ENCODE measurements around the gene POLR2H. TPM values are rescaled to one million over a fixed set of nuclear protein-coding genes. Genes with fewer than 3 reads are reported as not detected.

The POLR2H gene
- total RNA-seq, 1 donor from 2014 or later, result 49.8 TPM

- Mint-ChIP-seq H3K36me3 (ENCODE audit: low read depth) (peaks cover 2% of the 10 kb centered on the region), H3K27ac (ENCODE audit: unreplicated experiment) (no peak overlapping the region), H3K4me1 (ENCODE audit: low read depth) (no peaks in the 10 kb centered on the region), H3K27me3 (ENCODE audit: low read depth) (peaks cover 20% of the 10 kb centered on the region), H3K9me3 (ENCODE audit: low read depth) (no peaks in the 10 kb centered on the region), H3K4me3 (ENCODE audit: unreplicated experiment) (no peak overlapping the region)
- peak; percentile 32 for DNase-seq (ENCODE audit: low spot score)
- no peak for TF ChIP-seq CTCF (IDR thresholded peaks at IDR 0.05)
Observed at GRCh38 chr3:184391266-184391665, 29.8 kb downstream of the POLR2H start.

GRCh38 chr3:184395320-184395660, 33.8 kb downstream of the POLR2H start:
- peak; percentile 44 for DNase-seq (ENCODE audit: low spot score)
- H3K27me3 Mint-ChIP-seq (ENCODE audit: low read depth), result peaks cover 13% of the 10 kb centered on the region
- no peaks in the 10 kb centered on the region for H3K9me3 Mint-ChIP-seq (ENCODE audit: low read depth)
- H3K4me1 Mint-ChIP-seq (ENCODE audit: low read depth), result peaks cover 5% of the 10 kb centered on the region
- H3K36me3 Mint-ChIP-seq (ENCODE audit: low read depth), result peaks cover 2% of the 10 kb centered on the region
- H3K4me3 Mint-ChIP-seq (ENCODE audit: unreplicated experiment), result no peak overlapping the region
- no peak for TF ChIP-seq CTCF (IDR thresholded peaks at IDR 0.05)
- peak overlapping the region; percentile 45 for H3K27ac Mint-ChIP-seq (ENCODE audit: unreplicated experiment)

- peak overlapping the region; percentile 71 for H3K27ac Mint-ChIP-seq (ENCODE audit: unreplicated experiment)
- no peaks in the 10 kb centered on the region for H3K9me3 Mint-ChIP-seq (ENCODE audit: low read depth)
- DNase-seq (ENCODE audit: low spot score), result peak; percentile 12
- peaks cover 5% of the 10 kb centered on the region for H3K4me1 Mint-ChIP-seq (ENCODE audit: low read depth)
- H3K4me3 Mint-ChIP-seq (ENCODE audit: unreplicated experiment), result no peak overlapping the region
- TF ChIP-seq CTCF (IDR thresholded peaks at IDR 0.05), result no peak
- peaks cover 9% of the 10 kb centered on the region for H3K27me3 Mint-ChIP-seq (ENCODE audit: low read depth)
- peaks cover 1% of the 10 kb centered on the region for H3K36me3 Mint-ChIP-seq (ENCODE audit: low read depth)
Observed at GRCh38 chr3:184399410-184399809, 37.9 kb downstream of the POLR2H start.

GRCh38 chr3:184405075-184406030, 43.8 kb downstream of the POLR2H start:
- H3K4me1 Mint-ChIP-seq (ENCODE audit: low read depth), result no peaks in the 10 kb centered on the region
- no peak overlapping the region for H3K27ac Mint-ChIP-seq (ENCODE audit: unreplicated experiment)
- DNase-seq (ENCODE audit: low spot score), result peak; percentile 47
- H3K36me3 Mint-ChIP-seq (ENCODE audit: low read depth), result peaks cover 1% of the 10 kb centered on the region
- peaks cover 9% of the 10 kb centered on the region for H3K27me3 Mint-ChIP-seq (ENCODE audit: low read depth)
- H3K4me3 Mint-ChIP-seq (ENCODE audit: unreplicated experiment), result no peak overlapping the region
- H3K9me3 Mint-ChIP-seq (ENCODE audit: low read depth), result no peaks in the 10 kb centered on the region
- TF ChIP-seq CTCF (IDR thresholded peaks at IDR 0.05), result no peak

- H3K4me1 Mint-ChIP-seq (ENCODE audit: low read depth), result no peaks in the 10 kb centered on the region
- no peaks in the 10 kb centered on the region for H3K27me3 Mint-ChIP-seq (ENCODE audit: low read depth)
- H3K27ac Mint-ChIP-seq (ENCODE audit: unreplicated experiment), result no peak overlapping the region
- no peak for TF ChIP-seq CTCF (IDR thresholded peaks at IDR 0.05)
- H3K9me3 Mint-ChIP-seq (ENCODE audit: low read depth), result peaks cover 5% of the 10 kb centered on the region
- peak; percentile 46 for DNase-seq (ENCODE audit: low spot score)
- no peaks in the 10 kb centered on the region for H3K36me3 Mint-ChIP-seq (ENCODE audit: low read depth)
- H3K4me3 Mint-ChIP-seq (ENCODE audit: unreplicated experiment), result no peak overlapping the region
Observed at GRCh38 chr3:184409331-184409926, 47.9 kb downstream of the POLR2H start.

Data from chondrocyte (in vitro differentiated cells).